Lung microvascular endothelial cell (primary cell): ENCODE measurements around the gene SLC30A4. TPM values are rescaled to one million over a fixed set of nuclear protein-coding genes. Genes with fewer than 3 reads are reported as not detected.

ENCODE experiments used
- DNase-seq, 2 donors: peaks; one replicate each; pipeline versions ENCODE4 v3.0.0 to v3.0.0-alpha.2; 2010; ENCODE audit warnings: low read depth in 2 of 2
- total RNA-seq: library from RNA; depleted of rRNA; stranded (reverse); fragments of >200 nt; gene quantifications from 2 replicates; pipeline ENCODE4 v1.2.1, GENCODE V29; 2014

The SLC30A4 gene
- total RNA-seq, 1 donor from 2014 or later, result 6.5 TPM

DNA sequence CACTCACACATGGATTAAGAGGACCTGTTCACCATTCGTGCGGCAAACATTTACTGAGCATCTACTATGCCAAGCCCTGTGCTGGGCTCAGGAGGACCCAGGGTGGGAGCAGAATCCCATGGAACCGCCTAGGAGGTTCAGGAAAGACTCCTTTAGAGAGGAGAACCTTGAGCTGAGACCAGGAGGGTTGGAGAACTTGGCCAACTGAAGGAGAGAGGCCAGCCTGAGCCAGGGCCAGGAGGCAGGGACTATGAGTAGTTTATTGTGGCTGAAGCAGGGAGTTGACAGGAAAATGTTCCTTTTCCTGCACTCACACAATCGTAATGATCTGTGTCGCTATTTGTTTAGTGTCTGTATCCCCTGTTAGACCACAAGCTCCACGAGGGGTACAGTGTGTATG lies 71.3 kb downstream of the SLC30A4 start:
- no peak for DNase-seq

DNA sequence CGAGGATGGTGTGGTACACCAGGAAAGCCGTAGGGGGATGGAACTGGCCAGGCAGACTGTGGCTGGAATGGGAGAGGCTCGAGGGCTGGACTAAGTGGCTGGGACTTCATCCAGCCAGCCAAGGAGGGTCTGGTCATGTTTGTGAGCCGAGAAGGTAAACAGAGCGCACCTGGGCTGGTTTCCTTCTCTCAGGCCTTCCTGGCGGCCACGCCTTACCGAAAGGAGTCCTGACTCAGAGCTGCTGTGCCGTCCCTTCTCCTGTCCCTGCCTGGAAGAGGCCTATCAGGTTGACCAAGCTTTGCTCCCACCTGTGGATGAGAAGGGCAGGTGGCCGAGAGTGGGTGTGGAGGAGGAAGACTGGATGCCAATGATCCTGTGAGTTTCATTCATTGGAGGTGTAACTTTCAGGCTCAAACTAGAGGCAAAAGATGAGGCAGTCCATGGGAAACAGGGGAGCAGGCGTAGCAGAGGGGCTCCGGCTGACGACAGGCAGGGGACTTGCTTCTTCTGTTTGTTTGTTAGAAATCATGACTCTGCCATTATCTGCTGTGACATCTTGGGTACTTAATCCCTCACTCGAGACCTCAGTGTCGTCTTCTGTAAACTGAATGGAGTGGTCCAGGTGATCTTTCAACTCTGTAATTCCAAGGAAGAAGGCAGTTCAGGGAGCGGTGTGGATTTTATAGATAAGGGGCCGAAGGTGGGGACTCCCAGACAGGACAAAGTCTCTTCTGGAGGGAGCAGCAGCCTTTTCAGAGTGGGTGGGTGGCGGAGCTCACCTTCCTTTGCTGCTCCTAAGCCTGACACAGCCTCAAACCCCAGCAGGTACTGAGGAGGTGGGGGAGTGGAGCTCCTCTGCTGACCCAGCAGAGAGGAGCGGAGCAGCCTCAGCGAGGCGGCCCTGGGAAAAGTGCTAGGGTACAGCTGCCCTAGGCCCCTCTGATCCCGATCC lies 72.4 kb downstream of the SLC30A4 start:
- DNase-seq, result no peak

- DNase-seq, result no peak
Measured at GRCh38 chr15:45449395-45449794, 73.2 kb downstream of the SLC30A4 start.

- DNase-seq, result peak; percentile 5 to 33
Measured at GRCh38 chr15:45448066-45448915, 74.3 kb downstream of the SLC30A4 start.

- no peak for DNase-seq
Measured at GRCh38 chr15:45443645-45444044, 78.9 kb downstream of the SLC30A4 start.

- no peak for DNase-seq
Measured at GRCh38 chr15:45442507-45443135, 79.9 kb downstream of the SLC30A4 start.

GRCh38 chr15:45441686-45442085 lies 80.9 kb downstream of the SLC30A4 start:
- peak; percentile 15 to 67 for DNase-seq

DNA sequence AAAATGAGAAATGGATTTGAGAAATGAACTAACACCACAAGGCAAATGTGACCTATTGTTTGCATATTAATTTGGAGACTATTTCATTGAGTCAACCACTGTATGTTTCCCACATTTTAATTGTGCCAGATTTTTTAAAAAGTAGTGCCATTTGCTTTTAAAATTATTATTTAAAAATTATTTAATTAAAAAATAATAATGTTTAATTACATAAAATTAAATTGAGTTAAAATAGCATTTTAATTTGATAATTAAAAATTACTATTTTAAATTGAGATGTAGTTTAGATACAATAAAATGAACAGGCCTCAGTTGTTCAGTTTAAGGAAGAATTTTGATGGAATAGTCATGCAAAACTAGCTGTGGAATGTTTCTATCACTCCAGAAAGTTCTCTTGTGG lies 81.5 kb downstream of the SLC30A4 start:
- DNase-seq, result no peak

DNA sequence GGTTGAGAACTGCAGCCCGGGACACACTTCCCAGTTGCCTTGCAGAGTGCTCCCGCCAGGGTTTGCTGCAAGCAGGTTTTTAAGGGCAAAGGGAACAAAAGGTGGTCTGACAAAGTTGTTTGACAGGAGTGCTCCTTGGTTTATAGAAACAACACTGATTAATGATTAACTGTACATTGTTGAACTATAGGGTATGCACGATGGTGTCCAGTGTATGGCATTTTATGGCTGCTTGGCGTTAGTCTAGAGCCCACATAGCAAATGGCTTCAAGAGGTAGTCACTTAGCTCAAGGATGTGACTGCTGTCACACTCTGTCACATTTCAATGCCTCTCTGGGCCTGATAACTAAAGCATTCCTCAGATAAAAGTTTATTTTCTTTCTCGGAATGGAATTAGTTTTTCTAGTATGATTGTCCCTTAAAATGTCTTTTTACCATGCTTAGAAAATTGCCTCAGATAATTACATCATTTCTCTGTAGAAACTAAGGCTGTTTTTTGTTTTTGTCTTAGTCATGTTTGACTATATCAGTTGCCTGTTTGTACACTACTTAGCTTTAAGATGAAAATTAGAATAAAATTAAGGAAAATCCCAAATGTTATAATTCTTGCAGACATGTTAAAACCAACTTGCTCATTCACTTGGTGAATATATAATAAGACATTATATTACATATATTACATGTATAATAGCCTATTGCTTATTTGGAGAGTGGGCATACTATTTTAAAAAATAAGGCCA lies 82.9 kb downstream of the SLC30A4 start:
- no peak for DNase-seq

DNA sequence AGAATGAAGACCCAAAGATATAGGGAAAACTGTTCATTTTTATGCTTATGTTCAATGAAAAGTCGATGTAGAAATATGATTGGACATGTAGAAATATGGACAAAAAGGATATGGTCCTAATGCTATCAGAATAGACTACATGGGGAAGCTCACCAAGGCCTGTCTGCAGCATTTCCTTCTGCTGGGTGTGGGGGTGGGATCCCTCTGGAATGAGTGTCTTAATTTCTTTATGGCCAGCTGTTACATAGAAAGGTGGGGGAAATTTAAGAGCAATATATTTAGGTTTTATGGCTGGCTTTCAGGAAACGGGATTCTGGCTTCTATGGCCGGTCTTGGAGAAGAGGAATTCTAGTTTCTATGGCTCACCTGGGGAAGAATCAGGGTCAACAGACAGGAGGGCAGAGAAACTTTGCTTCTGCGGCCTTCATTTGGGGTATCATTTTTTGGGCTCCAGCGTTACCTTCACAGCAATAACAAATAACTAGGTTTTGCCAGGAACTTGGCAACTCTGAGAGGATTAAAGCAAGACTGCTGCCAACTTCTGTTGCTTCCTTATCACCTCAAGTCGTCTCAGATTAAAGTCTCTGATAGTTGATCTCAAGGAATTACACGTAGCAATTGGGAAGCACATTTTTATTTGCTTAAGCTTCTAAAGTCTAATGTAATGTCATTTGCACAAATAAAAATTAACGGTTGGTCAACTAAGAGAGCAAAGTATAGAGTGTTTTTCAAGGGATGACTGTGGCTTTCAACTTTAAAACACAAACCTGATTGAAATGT lies 87.2 kb downstream of the SLC30A4 start:
- no peak for DNase-seq

- DNase-seq, result no peak
Measured at GRCh38 chr15:45434078-45434567, 88.4 kb downstream of the SLC30A4 start.

- no peak for DNase-seq
Measured at GRCh38 chr15:45431511-45431910, 91.0 kb downstream of the SLC30A4 start.

GRCh38 chr15:45429941-45430792 lies 92.4 kb downstream of the SLC30A4 start:
- peak; percentile 59 to 69 for DNase-seq

Other genes with a start within 250 kb of the SLC30A4 start
- 0.20 and 0.44 TPM in 2 replicates for gene GATM, start 144.2 kb downstream of the SLC30A4 start, total RNA-seq
- gene BLOC1S6, start 64.6 kb upstream of the SLC30A4 start, total RNA-seq, result 55.1 and 55.2 TPM in 2 replicates
- 118 and 162 TPM in 2 replicates for gene SQOR, start 112.3 kb upstream of the SLC30A4 start, total RNA-seq